IMR-90 (cell line): Measurements from ENCODE around the gene SIN3B. TPM values are rescaled to one million over a fixed set of nuclear protein-coding genes. Genes with fewer than 3 reads are reported as not detected.

Source experiments
- ATAC-seq: fragments of 200-7000 bp; cut with Tn5 transposase; 2 replicates; pipeline ENCODE4 v1.9.1; 2020; ENCODE audit warnings: low read depth, mild to moderate bottlenecking, moderate library complexity
- BruUV-seq: library from RNA; stranded (reverse); fragments of 400-500 nt; replicated peaks from 2 replicates; lab custom pipeline; 2021; lab: Mats Ljungman, UMichigan
- CTCF ChIA-PET: fragments of 300-600 bp; formaldehyde crosslinking; extraction: SDS; loops from one replicate; lab custom pipeline; 2021; ENCODE audit warnings: antibody characterized with exemption; lab: Yijun Ruan, JAX
- POLR2A ChIA-PET: fragments of 300-600 bp; sonication (Branson Sonifier 250); formaldehyde crosslinking; loops from one replicate; lab custom pipeline; 2022; ENCODE audit warnings: antibody characterized with exemption; ENCODE audit not compliant: unreplicated experiment; lab: Charles Lee
- DNase-seq: peaks from one replicate; pipeline ENCODE4 v3.0.0; 2013
- H2AFZ ChIP-seq: replicated peaks from 2 replicates; pipeline ENCODE3; 2013; ENCODE audit warnings: low read length, mild to moderate bottlenecking; ENCODE audit not compliant: poor library complexity
- H2AK5ac ChIP-seq: 2 replicates; pipeline ENCODE4 v1.6.1; 2013; ENCODE audit warnings: low read depth, low read length, inconsistent platforms
- H2AK9ac ChIP-seq: replicated peaks from 2 replicates; pipeline ENCODE3; 2013; ENCODE audit warnings: mild to moderate bottlenecking, low read depth, low read length, moderate library complexity; ENCODE audit not compliant: poor library complexity
- H2BK120ac ChIP-seq: 2 replicates; pipeline ENCODE4 v1.6.1; 2013; ENCODE audit warnings: low read depth, low read length, inconsistent platforms
- H2BK15ac ChIP-seq: 3 replicates; pipeline ENCODE4 v1.6.1; 2013; ENCODE audit warnings: low read depth, low read length, inconsistent platforms
- H2BK20ac ChIP-seq: 2 replicates; pipeline ENCODE4 v1.6.1; 2013; ENCODE audit warnings: low read depth, mild to moderate bottlenecking, inconsistent platforms, low read length, moderate library complexity
- H2BK5ac ChIP-seq: 2 replicates; pipeline ENCODE4 v1.6.1; 2013; ENCODE audit warnings: mild to moderate bottlenecking, low read depth, low read length, inconsistent platforms; ENCODE audit not compliant: poor library complexity, severe bottlenecking
- H3K14ac ChIP-seq: replicated peaks from 2 replicates; pipeline ENCODE4 v1.6.1; 2013; ENCODE audit warnings: low read depth, low read length, inconsistent platforms
- H3K18ac ChIP-seq: 2 replicates; pipeline ENCODE4 v1.6.1; 2013; ENCODE audit warnings: low read depth, low read length, control low read depth
- H3K23ac ChIP-seq: 2 replicates; pipeline ENCODE4 v1.6.1; 2013; ENCODE audit warnings: low read depth, low read length, inconsistent platforms
- H3K27ac ChIP-seq: 2 replicates; pipeline ENCODE4 v1.5.1; 2013; ENCODE audit warnings: mild to moderate bottlenecking, control low read depth, low read length; ENCODE audit not compliant: insufficient read depth
- H3K27me3 ChIP-seq: 2 replicates; pipeline ENCODE4 v1.6.1; 2013; ENCODE audit warnings: low read length; ENCODE audit not compliant: control insufficient read depth, insufficient read depth
- H3K36me3 ChIP-seq: 2 replicates; pipeline ENCODE4 v1.6.1; 2013; ENCODE audit warnings: low read length, mixed read lengths; ENCODE audit not compliant: control insufficient read depth, insufficient read depth
- H3K4ac ChIP-seq: 2 replicates; pipeline ENCODE4 v1.6.1; 2013; ENCODE audit warnings: low read depth, low read length, inconsistent platforms
- H3K4me1 ChIP-seq: 2 replicates; pipeline ENCODE4 v1.6.1; 2013; ENCODE audit warnings: low read length, mixed read lengths; ENCODE audit not compliant: control insufficient read depth, insufficient read depth
- H3K4me2 ChIP-seq: 2 replicates; pipeline ENCODE4 v1.6.1; 2013; ENCODE audit warnings: low read depth, mild to moderate bottlenecking, control low read depth, low read length, moderate library complexity
- H3K4me3 ChIP-seq: 2 replicates; pipeline ENCODE4 v1.5.1; 2013; ENCODE audit warnings: low read depth, mild to moderate bottlenecking, control low read depth, low read length, moderate library complexity; ENCODE audit not compliant: insufficient read depth
- H3K56ac ChIP-seq: 2 replicates; pipeline ENCODE4 v1.6.1; 2013; ENCODE audit warnings: low read length, inconsistent platforms; ENCODE audit not compliant: insufficient read depth; ENCODE audit errors: extremely low read depth
- H3K79me1 ChIP-seq, 2 experiments: 2 replicates each; pipeline ENCODE4 v1.6.1; 2013; ENCODE audit warnings: low read length in 2 of 2, inconsistent platforms in 1 of 2, low read depth in 1 of 2
- H3K9ac ChIP-seq: 2 replicates; pipeline ENCODE4 v1.6.1; 2013; ENCODE audit warnings: low read depth, low read length, control low read depth
- H3K9me1 ChIP-seq: 2 replicates; pipeline ENCODE4 v1.6.1; 2013; ENCODE audit warnings: low read length, inconsistent platforms; ENCODE audit not compliant: insufficient read depth
- H3K9me3 ChIP-seq: 2 replicates; pipeline ENCODE4 v1.6.1; 2013; ENCODE audit warnings: low read length; ENCODE audit not compliant: control insufficient read depth, insufficient read depth
- H4K20me1 ChIP-seq: 2 replicates; pipeline ENCODE4 v1.6.1; 2013; ENCODE audit warnings: low read length, inconsistent platforms; ENCODE audit not compliant: insufficient read depth
- H4K5ac ChIP-seq: 2 replicates; pipeline ENCODE4 v1.6.1; 2013; ENCODE audit warnings: mild to moderate bottlenecking, low read depth, low read length, control low read depth
- H4K8ac ChIP-seq, 2 experiments: 2 replicates each; pipeline ENCODE4 v1.6.1; 2013; ENCODE audit warnings: low read depth in 2 of 2, low read length in 2 of 2, control low read depth in 1 of 2, inconsistent platforms in 1 of 2
- H4K91ac ChIP-seq: 2 replicates; pipeline ENCODE4 v1.6.1; 2013; ENCODE audit warnings: low read depth, low read length, inconsistent platforms; ENCODE audit not compliant: insufficient read depth
- CHD1 ChIP-seq: IDR thresholded peaks from 2 replicates; pipeline ENCODE4 v1.6.1; 2012; ENCODE audit warnings: low read depth, low read length, improper control_type of control experiment
- POLR2A ChIP-seq: IDR thresholded peaks from 2 replicates; pipeline ENCODE4 v1.6.1; 2012; ENCODE audit warnings: mild to moderate bottlenecking, low read depth, low read length
- RFX5 ChIP-seq: IDR thresholded peaks from 2 replicates; pipeline ENCODE4 v1.8.0; 2012; ENCODE audit warnings: low read depth, mild to moderate bottlenecking, low read length, moderate library complexity
- SMC3 ChIP-seq: fragments of 150-350 bp; IDR thresholded peaks from 2 replicates; pipeline ENCODE4 v1.6.1; 2016; ENCODE audit warnings: low read depth, mild to moderate bottlenecking, antibody characterized with exemption, low read length, moderate library complexity
- WGBS, 2 experiments: methylation state at CpG; one replicate each; pipeline versions ENCODE4 v1.1.5 to v1.1.7; 2013; ENCODE audit warnings: missing lambda C conversion rate in 2 of 2; ENCODE audit not compliant: insufficient read length in 1 of 2; ENCODE audit errors: extremely low coverage in 2 of 2; 5-methylcytosine and 5-hydroxymethylcytosine counted together
- dilution Hi-C: fragments of 300-500 bp; cut with HindIII; formaldehyde crosslinking; loops from one replicate; pipeline ENCODE4 v1.14.3; 2018; ENCODE audit warnings: low sequenced_read_pairs; ENCODE audit not compliant: unreplicated experiment
- in situ Hi-C: fragments of 300-500 bp; cut with MboI; formaldehyde crosslinking; loops from 3 replicates; pipeline ENCODE4 v1.14.3; 2019; ENCODE audit warnings: low sequenced_read_pairs, inconsistent platforms, mixed read lengths
- intact Hi-C: fragments of 100-400 bp; cut with micrococcal nuclease; formaldehyde crosslinking; loops from 2 replicates; pipeline ENCODE4 v1.10.0; 2022
- polyA plus RNA-seq, 3 experiments: library from polyadenylated mRNA; depleted of rRNA; stranded (reverse); fragments of >200 nt; gene quantifications; 2 replicates each; pipeline ENCODE4 v1.2.3, GENCODE V29; 2012; ENCODE audit warnings: low replicate concordance in 1 of 3
- total RNA-seq: library from RNA; depleted of rRNA; stranded (reverse); fragments of >200 nt; gene quantifications from 2 replicates; pipeline ENCODE4 v1.2.3, GENCODE V29; 2012

The SIN3B gene
- total and polyA plus RNA-seq, 2 of the 4 experiments (the other 2 are of a cell fraction): 7.9 to 40.0 TPM

DNA sequence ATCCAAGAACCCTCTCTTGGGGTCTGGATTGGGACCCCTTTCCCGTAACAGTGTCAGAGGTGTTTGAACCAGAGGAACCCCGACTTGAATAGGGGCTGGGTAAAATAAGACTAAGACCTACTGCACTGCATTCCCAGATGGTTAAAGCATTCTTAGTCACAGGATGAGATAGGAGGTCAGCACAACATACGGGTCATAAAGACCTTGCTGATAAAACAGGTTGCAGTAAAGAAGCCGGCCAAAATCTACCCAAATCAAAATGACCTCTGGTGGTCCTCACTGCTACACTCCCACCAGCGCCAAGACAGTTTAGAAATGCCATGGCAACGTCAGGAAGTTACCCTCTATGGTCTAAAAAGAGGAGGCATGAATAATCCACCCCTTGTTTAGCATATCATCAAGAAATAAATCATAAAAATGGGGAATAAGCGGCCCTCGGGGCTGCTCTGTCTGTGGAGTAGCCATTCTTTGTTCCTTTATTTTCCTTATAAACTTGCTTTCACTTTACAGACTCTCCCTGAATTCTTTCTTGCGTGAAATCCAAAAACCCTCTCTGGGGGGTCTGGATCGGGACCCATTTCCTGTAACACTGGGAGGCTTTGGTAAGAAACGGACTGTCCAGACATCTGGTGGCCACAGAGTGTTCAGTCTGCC, 4.4 kb upstream of the SIN3B start:
- dilution Hi-C loops (no loop called here), in situ Hi-C loops (no loop called here), intact Hi-C loops (no loop called here)
- no TSS peak for BruUV-seq
- H3K27me3 ChIP-seq: no peaks in the 10 kb centered on the region
- peak overlapping the region; percentile 83; the same call in 1 of the 2 replicates for H3K23ac ChIP-seq
- peak overlapping the region; percentile 34 for H3K9ac ChIP-seq
- H4K20me1 ChIP-seq: no peaks in the 10 kb centered on the region
- H2AK9ac ChIP-seq: no peak overlapping the region
- H3K56ac ChIP-seq: peak overlapping the region; percentile 14; the same call in 1 of the 2 replicates
- peak overlapping the region; percentile 40 for H3K4me3 ChIP-seq
- CTCF ChIA-PET: no interaction called here
- no peaks in the 10 kb centered on the region for H3K9me3 ChIP-seq
- H2BK20ac ChIP-seq: peak overlapping the region; percentile 86
- H4K91ac ChIP-seq: peak overlapping the region; percentile 22; the same call in 1 of the 2 replicates
- peaks cover 8% of the 10 kb centered on the region; the same call in 1 of the 2 replicates for H3K9me1 ChIP-seq
- peak overlapping the region; percentile 53; the same call in 1 of the 2 replicates for H2AK5ac ChIP-seq
- H2BK15ac ChIP-seq: 0 out of 3 replicates have a peak overlapping the region, but pooled peaks have one; percentile 4
- peaks cover 0 to 4% of the 10 kb centered on the region in 2 experiments; a peak in 2 of 4 replicates for H3K79me1 ChIP-seq
- peak overlapping the region; percentile 10 to 86; a peak in 3 of 4 replicates for H4K8ac ChIP-seq
- 0% methylated on average over 2 of the region's 11 CpGs; no CpG with 5 or more reads in 1 of the 2 experiments for WGBS, 2 experiments
- H4K5ac ChIP-seq: peak overlapping the region; percentile 31; the same call in 1 of the 2 replicates
- no peaks in the 10 kb centered on the region for H3K36me3 ChIP-seq
- peak overlapping the region; percentile 7 for H3K4ac ChIP-seq
- peak overlapping the region; percentile 13 for H2BK120ac ChIP-seq
- peak overlapping the region; percentile 34 for H2BK5ac ChIP-seq
- peak overlapping the region; percentile 79 for H3K4me2 ChIP-seq
- 0 out of 2 replicates have a peak, but pooled peaks cover 3% of the 10 kb centered on the region for H3K4me1 ChIP-seq
- no peak for TF ChIP-seq SMC3
- TF ChIP-seq RFX5: no peak
- no peak for TF ChIP-seq POLR2A
- no peak for TF ChIP-seq CHD1
- peak overlapping the region; percentile 59; the same call in 1 of the 2 replicates for H3K18ac ChIP-seq
- POLR2A ChIA-PET: no interaction called here
- DNase-seq (peak; percentile 51), ATAC-seq (peak; percentile 12)
- H3K14ac ChIP-seq: peak overlapping the region; percentile 59; the same call in 1 of the 2 replicates
- peak overlapping the region; percentile 30 for H3K27ac ChIP-seq
- H2AFZ ChIP-seq: peak overlapping the region; percentile 95
